DMS 273 treated with DMSO at 0.1 percent for 48 hours (cell line): ENCODE results near the gene FBXO24.

ENCODE experiments used
- DNase-seq: peaks from one replicate; lab custom pipeline; 2025; lab: John Stamatoyannopoulos, UW

The FBXO24 gene

DNA sequence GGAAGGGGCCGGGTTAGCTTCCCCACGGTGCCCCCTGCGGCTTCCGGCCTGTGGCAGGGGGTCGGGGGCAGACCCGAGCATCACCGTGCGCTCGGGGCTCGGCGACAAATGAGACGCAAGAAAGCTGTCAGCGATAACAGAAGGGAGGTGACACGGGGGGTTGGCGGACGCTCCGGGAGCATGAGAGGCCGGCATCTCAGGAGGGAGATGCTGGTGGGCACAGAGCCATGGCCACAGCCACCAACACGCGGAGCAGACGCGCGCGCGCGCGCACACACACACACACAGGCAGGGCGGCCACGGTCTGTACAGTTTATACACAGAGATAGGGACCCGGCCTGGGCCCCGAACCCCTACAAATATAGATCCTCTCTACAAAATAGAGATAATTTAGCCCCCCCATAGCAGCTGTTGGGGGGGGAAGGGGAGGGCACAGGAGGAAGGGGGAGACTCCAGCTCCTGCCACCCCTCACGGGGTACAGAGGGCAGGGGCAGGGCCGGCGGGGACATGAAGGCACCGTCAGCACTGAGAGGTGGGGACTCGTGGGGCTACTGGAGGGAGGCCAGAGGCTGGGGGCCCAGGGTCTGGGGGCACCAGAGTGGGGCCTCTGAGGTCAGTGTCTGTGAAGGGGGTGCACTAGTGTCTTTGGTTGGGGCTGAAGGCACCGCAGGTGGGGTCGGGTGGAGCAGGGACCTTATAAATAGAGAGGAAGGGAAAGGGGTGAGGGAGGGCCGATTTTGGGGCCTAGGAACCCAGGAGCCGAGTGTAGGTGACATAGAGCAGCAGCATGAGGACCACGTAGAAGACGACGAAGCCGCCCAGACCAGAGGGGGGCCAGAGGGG, 11.5 kb upstream of the FBXO24 start:
- no peak for DNase-seq

DNA sequence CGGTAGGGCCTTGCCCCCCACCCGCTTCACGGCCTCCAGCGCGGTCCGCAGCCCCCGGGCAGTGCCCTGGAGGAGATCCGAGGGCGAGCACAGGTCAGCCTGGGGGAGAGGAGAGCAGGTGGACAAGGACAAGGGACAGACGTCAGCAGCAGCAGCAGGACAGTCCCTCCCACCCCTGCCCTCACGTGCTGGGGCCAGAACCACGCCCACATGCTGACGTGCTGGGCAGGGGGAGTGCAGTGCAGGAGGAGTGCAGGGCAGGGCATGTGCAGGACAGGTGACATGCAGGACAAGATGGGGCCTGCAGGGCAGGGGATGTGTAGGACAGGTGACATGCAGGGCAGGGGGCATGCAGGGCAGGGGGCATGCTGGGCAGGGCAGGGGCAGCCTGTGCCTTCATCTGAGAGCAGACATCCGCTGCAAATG, 10.9 kb upstream of the FBXO24 start:
- DNase-seq: no peak

GRCh38 chr7:100575746-100576383, 10.3 kb upstream of the FBXO24 start:
- no peak for DNase-seq

- DNase-seq: no peak
These were observed 9.6 kb upstream of the FBXO24 start for GRCh38 chr7:100576384-100576993.

- no peak for DNase-seq
These were observed 9.0 kb upstream of the FBXO24 start for GRCh38 chr7:100577103-100577502.

DNA sequence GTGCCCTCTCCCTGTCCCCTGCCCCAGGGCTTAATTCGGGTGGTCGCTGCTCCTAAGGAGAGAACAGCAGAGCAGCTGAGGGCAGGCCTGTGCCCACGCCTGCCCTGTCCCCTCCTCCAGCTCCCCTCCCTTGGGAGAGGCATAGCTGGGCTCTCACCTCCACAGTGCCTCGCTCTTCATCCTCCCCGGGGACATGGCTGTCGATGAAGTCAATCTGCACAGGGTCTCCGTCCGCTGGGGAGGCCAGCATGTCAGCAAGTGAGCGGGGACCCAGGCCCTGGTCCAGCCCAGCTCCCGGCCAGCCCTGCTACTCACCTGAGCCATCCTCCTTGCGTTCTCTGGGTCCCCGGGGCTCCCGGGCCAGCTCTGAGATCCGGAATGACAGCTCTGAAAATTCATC, 8.6 kb upstream of the FBXO24 start:
- no peak for DNase-seq

DNA sequence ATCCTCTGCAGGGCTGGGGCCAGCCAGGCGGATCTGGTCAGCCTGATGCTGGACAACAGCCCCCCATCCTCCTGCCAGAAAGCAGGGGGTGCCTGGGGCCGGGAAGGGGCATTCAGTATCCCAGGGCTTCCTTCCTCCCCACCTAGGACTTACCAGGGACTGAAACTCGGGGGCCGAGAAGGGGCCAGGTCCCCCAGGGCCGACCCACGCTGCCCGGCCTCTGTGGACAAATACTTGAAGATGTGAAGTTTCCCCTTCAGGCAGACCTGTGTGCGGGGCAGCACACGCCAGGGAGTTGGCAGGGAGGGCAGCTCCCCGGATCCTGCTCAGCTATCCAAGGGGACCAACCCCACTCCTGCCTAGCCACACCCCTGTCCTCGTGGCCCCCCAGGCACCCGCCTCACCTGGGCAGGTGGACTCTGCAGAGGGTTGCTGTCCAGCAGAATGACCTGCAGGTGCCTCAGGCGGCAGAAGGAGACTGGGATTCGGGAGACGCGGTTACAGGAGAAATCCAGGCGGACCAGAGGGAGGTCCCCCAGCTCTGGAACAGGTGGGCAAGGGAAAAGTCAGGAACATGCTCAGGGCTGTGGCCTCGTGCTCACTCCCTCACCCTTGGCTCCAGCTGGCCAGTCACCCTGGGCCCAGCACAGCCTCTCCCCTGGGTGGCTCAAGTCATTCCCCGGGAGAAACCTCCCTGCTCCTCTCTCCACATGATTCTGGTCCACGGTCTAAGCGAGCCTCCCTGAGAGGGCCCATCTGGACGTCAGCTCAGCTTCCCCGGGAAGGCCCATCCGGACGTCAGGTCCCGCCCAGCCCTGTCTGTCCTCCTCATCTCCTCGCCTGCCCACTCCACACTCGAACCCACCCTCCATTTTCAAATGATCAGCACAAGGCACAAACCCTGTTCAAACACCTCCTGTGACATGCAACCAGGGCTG, 7.6 kb upstream of the FBXO24 start:
- no peak for DNase-seq

- no peak for DNase-seq
These were observed 5.5 kb upstream of the FBXO24 start for GRCh38 chr7:100580466-100581283.

DNA sequence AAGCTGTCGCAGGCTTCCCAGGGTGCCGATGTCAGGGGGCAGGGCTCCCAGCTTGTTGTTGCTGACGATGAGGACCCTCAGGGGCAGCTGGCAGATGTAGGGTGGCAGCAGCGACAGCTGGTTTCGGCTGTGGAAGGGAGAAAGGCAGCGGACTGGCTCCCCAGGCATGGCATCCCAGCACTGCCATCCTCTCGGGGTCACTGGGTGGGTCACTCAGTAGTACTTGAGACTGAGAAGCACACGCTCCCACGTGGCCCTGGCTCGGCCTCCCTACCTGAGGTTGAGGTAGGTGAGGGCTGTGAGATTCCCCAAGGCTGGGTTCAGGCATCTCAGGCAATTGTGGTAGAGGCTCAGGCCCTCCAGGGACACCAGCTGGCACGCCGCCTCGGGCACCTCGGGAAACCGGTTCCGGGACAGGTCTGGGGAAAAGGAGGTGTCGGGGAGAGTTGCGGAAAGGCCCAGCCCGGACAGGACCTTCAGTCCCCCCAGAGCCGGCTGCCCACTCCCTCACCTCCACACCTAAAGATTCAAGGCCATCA, 4.0 kb upstream of the FBXO24 start:
- DNase-seq: no peak

- no peak for DNase-seq
These were observed 3.5 kb upstream of the FBXO24 start for GRCh38 chr7:100582650-100583049.

- DNase-seq: no peak
These were observed 2.7 kb upstream of the FBXO24 start for GRCh38 chr7:100583132-100584053.

- no peak for DNase-seq
These were observed 2.0 kb upstream of the FBXO24 start for GRCh38 chr7:100584054-100584682.

DNA sequence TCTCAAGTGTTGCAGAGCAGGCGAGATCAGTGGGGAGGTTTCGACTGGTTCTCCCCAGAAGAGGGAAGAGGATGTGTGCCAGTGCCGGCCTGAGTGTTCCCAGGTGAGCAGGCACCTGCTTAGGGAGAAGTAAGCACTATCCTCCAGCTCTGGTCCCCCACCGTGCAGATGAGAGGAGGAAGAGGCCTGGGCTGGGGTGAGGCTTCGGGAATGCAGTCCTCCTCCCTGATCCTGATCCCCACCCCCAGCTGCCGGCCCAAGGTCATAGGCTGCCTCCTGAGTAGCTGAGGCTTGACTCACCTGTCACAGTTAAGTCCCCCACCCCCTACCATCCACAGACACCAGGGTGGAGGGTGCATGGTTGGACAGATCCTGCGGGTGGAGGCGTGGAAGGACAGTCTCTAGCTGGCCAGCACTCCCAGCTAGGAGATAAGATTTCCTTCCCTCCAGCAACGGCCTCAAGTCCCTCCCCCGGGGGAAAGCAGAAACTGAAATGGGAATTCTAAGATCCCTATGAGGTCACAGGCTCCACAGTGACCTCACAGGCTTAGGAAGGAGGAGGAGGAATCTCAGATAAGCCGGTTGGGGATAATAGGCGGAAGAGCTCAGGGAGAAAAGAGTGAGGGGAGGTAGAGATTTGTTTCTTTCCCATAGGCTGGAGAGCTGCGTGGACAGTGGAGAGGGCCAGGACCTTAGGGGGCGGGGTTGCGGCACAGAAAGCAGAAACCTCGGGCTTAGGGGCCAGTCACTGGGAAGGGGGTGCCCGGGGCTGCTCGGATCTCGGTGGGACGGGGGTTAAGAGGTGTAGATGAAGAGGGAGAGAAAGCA, 1.2 kb upstream of the FBXO24 start:
- DNase-seq: no peak

GRCh38 chr7:100585511-100586265, 440 bp upstream of the FBXO24 start, which contains the start of gene LRCH4:
TSS of gene LRCH4 (minus strand) at chr7:100586129. CDS start at chr7:100586100, 29 bp downstream.
- no peak for DNase-seq

GRCh38 chr7:100588438-100588837, 2.3 kb downstream of the FBXO24 start:
- no peak for DNase-seq

DNA sequence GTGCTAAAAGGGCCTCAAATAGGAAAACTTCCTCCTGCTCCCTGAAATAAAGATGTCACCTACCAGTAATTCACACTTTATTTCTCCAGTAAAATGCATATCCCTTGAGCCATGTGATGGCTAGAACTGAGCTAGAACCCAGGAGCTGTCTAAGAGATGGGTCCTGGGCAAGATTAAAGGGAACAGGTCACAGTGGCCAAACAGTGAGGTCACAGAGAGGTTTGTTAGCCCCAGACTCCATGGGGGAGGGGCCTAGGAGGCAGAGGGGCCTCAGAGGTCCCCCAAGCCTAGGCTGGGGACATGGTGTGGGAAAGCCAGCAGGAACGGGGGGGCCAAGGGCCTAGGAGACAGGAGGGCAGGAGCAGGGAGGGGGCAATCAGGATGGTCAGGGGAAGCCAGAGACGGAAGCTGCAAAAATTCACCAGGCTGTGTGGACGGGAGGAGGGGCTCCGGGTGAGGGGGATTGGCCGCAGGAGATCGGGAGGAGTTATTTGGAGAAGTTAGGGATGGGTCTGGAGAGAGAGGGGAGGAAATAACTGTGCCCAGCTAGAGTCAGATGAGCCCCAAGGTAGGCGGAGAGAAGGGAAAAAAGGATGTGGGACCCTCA, 3.3 kb downstream of the FBXO24 start:
- no peak for DNase-seq
